Cerebellar cortex (tissue), 1 donor: Measurements from ENCODE around the gene ZC3H18.
"Not testable (repeated sequence)": the region's sequence is repeated elsewhere in the genome, so short reads cannot be mapped to it uniquely, and the experiment has no call there.

Experiments
- DNase-seq: peaks from one replicate; pipeline ENCODE4 v3.0.0-alpha.2; 2015; ENCODE audit warnings: low spot score

ZC3H18 gene

GRCh38 chr16:88654363-88655052, 84.3 kb downstream of the ZC3H18 start:
- DNase-seq: no peak

GRCh38 chr16:88655053-88655732, 85.0 kb downstream of the ZC3H18 start:
- DNase-seq: no peak

- no peak for DNase-seq
Measured at GRCh38 chr16:88655733-88656281, 85.6 kb downstream of the ZC3H18 start.

GRCh38 chr16:88656291-88656980, 86.2 kb downstream of the ZC3H18 start:
- DNase-seq: no peak

- DNase-seq: no peak
Measured at GRCh38 chr16:88657371-88657770, 87.2 kb downstream of the ZC3H18 start.

- no peak for DNase-seq
Measured at GRCh38 chr16:88658714-88659113, 88.5 kb downstream of the ZC3H18 start.

GRCh38 chr16:88659160-88659559, 89.0 kb downstream of the ZC3H18 start:
- no peak for DNase-seq

- no peak for DNase-seq
Measured at GRCh38 chr16:88661468-88661867, 91.3 kb downstream of the ZC3H18 start.

GRCh38 chr16:88662222-88662842, 92.1 kb downstream of the ZC3H18 start:
- DNase-seq: no peak

GRCh38 chr16:88662843-88663606, 92.8 kb downstream of the ZC3H18 start, which contains the start of gene MVD:
Gene MVD (minus strand): TSS chr16:88663091. CDS start chr16:88663080, 11 bp downstream.
- DNase-seq: peak; percentile 98

- no peak for DNase-seq
Measured at GRCh38 chr16:88665148-88665547, 94.9 kb downstream of the ZC3H18 start.

GRCh38 chr16:88665570-88665969, 95.4 kb downstream of the ZC3H18 start:
- DNase-seq: no peak

GRCh38 chr16:88667461-88667860, 97.3 kb downstream of the ZC3H18 start:
- no peak for DNase-seq

- not testable (repeated sequence) for DNase-seq
Measured at GRCh38 chr16:88669493-88669892, 99.3 kb downstream of the ZC3H18 start.

- no peak for DNase-seq
Measured at GRCh38 chr16:88669980-88670379, 99.8 kb downstream of the ZC3H18 start.

- no peak for DNase-seq
Measured at GRCh38 chr16:88671806-88672205, 101.6 kb downstream of the ZC3H18 start.

- no peak for DNase-seq
Measured at GRCh38 chr16:88672776-88673175, 102.6 kb downstream of the ZC3H18 start.

GRCh38 chr16:88673716-88674379, 103.6 kb downstream of the ZC3H18 start:
- DNase-seq: no peak

- DNase-seq: no peak
Measured at GRCh38 chr16:88676502-88677242, 106.5 kb downstream of the ZC3H18 start.

GRCh38 chr16:88677721-88678120, 107.5 kb downstream of the ZC3H18 start:
- no peak for DNase-seq
